ENCODE results near the gene NAA25. TPM values are rescaled to one million over a fixed set of nuclear protein-coding genes. Genes with fewer than 3 reads are reported as not detected.

NAA25 gene
- total and polyA plus RNA-seq, 9 of the 15 experiments (the other 6 are each of a cell fraction or from before 2014, with no cell fraction given): 26.6 to 59.6 (median 48.9) TPM

GRCh38 chr12:112108202-112109079 is at the start of gene NAA25 (continued):
- TF ChIP-seq ZNF197 (CRISPR knock-in tag; IDR thresholded peaks at IDR 0.05; ENCODE audit: low read depth) (no peak), SFPQ (IDR thresholded peaks at IDR 0.05; ENCODE audit: low read depth, low read length) (no peak), SMAD2 (IDR thresholded peaks at IDR 0.05; ENCODE audit: low read depth, low read length) (no peak), MEF2D (tag; conservative IDR thresholded peaks at IDR 0.05; ENCODE audit: low read depth) (0 out of 2 replicates have a peak, but pooled peaks have one; percentile 50), FOSL1 (tag; conservative IDR thresholded peaks at IDR 0.05) (no peak; the same call in 1 of the 2 replicates), MIER1 (IDR thresholded peaks at IDR 0.05; ENCODE audit: low read depth) (no peak), SREBF1 (IDR thresholded peaks at IDR 0.05; ENCODE audit: borderline replicate concordance, low read depth, low read length) (no peak), TARDBP (IDR thresholded peaks at IDR 0.05) (no peak), ZBTB1 (CRISPR knock-in tag; IDR thresholded peaks at IDR 0.05; ENCODE audit: borderline replicate concordance, low read depth) (peak; percentile 39; the same call in 1 of the 2 replicates), CHD4 (IDR thresholded peaks at IDR 0.05; ENCODE audit: insufficient read depth, insufficient replicate concordance, low read depth, low read length, poor library complexity, severe bottlenecking) (no peak), L3MBTL2 (IDR thresholded peaks at IDR 0.05) (peak; percentile 93), FOXA1 (IDR thresholded peaks at IDR 0.05; ENCODE audit: borderline replicate concordance) (no peak), DEAF1 (CRISPR knock-in tag; IDR thresholded peaks at IDR 0.05) (0 out of 2 replicates have a peak, but pooled peaks have one; percentile 22), BRCA1 (IDR thresholded peaks at IDR 0.05) (no peak), BRCA1 (CRISPR knock-in tag; IDR thresholded peaks at IDR 0.05) (no peak), TRIM24 (IDR thresholded peaks at IDR 0.05) (no peak)
- TF ChIP-seq, protein P1, sequence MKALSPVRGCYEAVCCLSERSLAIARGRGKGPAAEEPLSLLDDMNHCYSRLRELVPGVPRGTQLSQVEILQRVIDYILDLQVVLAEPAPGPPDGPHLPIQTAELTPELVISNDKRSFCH (CRISPR knock-in tag; IDR thresholded peaks at IDR 0.05): no peak
- TF ChIP-seq, protein P1 (tag; IDR thresholded peaks at IDR 0.05): peak; percentile 76
- TF ChIP-seq, protein P2, sequence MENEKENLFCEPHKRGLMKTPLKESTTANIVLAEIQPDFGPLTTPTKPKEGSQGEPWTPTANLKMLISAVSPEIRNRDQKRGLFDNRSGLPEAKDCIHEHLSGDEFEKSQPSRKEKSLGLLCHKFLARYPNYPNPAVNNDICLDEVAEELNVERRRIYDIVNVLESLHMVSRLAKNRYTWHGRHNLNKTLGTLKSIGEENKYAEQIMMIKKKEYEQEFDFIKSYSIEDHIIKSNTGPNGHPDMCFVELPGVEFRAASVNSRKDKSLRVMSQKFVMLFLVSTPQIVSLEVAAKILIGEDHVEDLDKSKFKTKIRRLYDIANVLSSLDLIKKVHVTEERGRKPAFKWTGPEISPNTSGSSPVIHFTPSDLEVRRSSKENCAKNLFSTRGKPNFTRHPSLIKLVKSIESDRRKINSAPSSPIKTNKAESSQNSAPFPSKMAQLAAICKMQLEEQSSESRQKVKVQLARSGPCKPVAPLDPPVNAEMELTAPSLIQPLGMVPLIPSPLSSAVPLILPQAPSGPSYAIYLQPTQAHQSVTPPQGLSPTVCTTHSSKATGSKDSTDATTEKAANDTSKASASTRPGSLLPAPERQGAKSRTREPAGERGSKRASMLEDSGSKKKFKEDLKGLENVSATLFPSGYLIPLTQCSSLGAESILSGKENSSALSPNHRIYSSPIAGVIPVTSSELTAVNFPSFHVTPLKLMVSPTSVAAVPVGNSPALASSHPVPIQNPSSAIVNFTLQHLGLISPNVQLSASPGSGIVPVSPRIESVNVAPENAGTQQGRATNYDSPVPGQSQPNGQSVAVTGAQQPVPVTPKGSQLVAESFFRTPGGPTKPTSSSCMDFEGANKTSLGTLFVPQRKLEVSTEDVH (IDR thresholded peaks at IDR 0.05; ENCODE audit: low read depth, partially characterized antibody): no peak
- TF ChIP-seq, protein P3, sequence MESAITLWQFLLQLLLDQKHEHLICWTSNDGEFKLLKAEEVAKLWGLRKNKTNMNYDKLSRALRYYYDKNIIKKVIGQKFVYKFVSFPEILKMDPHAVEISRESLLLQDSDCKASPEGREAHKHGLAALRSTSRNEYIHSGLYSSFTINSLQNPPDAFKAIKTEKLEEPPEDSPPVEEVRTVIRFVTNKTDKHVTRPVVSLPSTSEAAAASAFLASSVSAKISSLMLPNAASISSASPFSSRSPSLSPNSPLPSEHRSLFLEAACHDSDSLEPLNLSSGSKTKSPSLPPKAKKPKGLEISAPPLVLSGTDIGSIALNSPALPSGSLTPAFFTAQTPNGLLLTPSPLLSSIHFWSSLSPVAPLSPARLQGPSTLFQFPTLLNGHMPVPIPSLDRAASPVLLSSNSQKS (CRISPR knock-in tag; IDR thresholded peaks at IDR 0.05): no peak
